ENCODE measurements around the gene TMEM135. TPM values are rescaled to one million over a fixed set of nuclear protein-coding genes. Genes with fewer than 3 reads are reported as not detected.

Gene TMEM135
- total RNA-seq, 1 donor = 35.8 TPM

GRCh38 chr11:87258171-87258833 lies 220.6 kb downstream of the TMEM135 start:
- no peak overlapping the region for H3K4me3 ChIP-seq (ENCODE audit: insufficient read depth, low read length)
- no peak overlapping the region for H3K4me2 ChIP-seq (ENCODE audit: insufficient read depth, low read length)
- H3K79me2 ChIP-seq (ENCODE audit: insufficient read depth, low read length) = no peaks in the 10 kb centered on the region
- no peak for DNase-seq (ENCODE audit: insufficient read length, low spot score, missing footprints)
- TF ChIP-seq CTCF (IDR thresholded peaks at IDR 0.05; ENCODE audit: extremely low read depth, low read depth, low read length) = no peak
- H3K27ac ChIP-seq (ENCODE audit: low read depth, low read length) = no peak overlapping the region
- H3K9me3 ChIP-seq (ENCODE audit: low read depth, low read length) = no peaks in the 10 kb centered on the region
- peaks cover 9% of the 10 kb centered on the region for H3K4me1 ChIP-seq (ENCODE audit: insufficient read depth, low read length)
- no peaks in the 10 kb centered on the region for H3K27me3 ChIP-seq (ENCODE audit: insufficient read depth, low read length)
- H4K20me1 ChIP-seq (ENCODE audit: insufficient read depth, low read length) = no peaks in the 10 kb centered on the region
- H3K36me3 ChIP-seq (ENCODE audit: insufficient read depth, low read length) = no peaks in the 10 kb centered on the region
- H2AFZ ChIP-seq (ENCODE audit: low read length) = no peak overlapping the region

GRCh38 chr11:87259736-87260135 lies 222.0 kb downstream of the TMEM135 start:
- no peaks in the 10 kb centered on the region for H3K27me3 ChIP-seq (ENCODE audit: insufficient read depth, low read length)
- TF ChIP-seq CTCF (IDR thresholded peaks at IDR 0.05; ENCODE audit: extremely low read depth, low read depth, low read length) = no peak
- H3K36me3 ChIP-seq (ENCODE audit: insufficient read depth, low read length) = no peaks in the 10 kb centered on the region
- no peak overlapping the region for H3K4me2 ChIP-seq (ENCODE audit: insufficient read depth, low read length)
- peaks cover 17% of the 10 kb centered on the region for H3K4me1 ChIP-seq (ENCODE audit: insufficient read depth, low read length)
- H3K4me3 ChIP-seq (ENCODE audit: insufficient read depth, low read length) = no peak overlapping the region
- no peaks in the 10 kb centered on the region for H3K9me3 ChIP-seq (ENCODE audit: low read depth, low read length)
- no peaks in the 10 kb centered on the region for H3K79me2 ChIP-seq (ENCODE audit: insufficient read depth, low read length)
- no peak overlapping the region for H3K27ac ChIP-seq (ENCODE audit: low read depth, low read length)
- no peaks in the 10 kb centered on the region for H4K20me1 ChIP-seq (ENCODE audit: insufficient read depth, low read length)
- no peak for DNase-seq (ENCODE audit: insufficient read length, low spot score, missing footprints)
- no peak overlapping the region for H2AFZ ChIP-seq (ENCODE audit: low read length)

- H3K9me3 ChIP-seq (ENCODE audit: low read depth, low read length) = no peaks in the 10 kb centered on the region
- H3K27me3 ChIP-seq (ENCODE audit: insufficient read depth, low read length) = no peaks in the 10 kb centered on the region
- no peak for DNase-seq (ENCODE audit: insufficient read length, low spot score, missing footprints)
- no peaks in the 10 kb centered on the region for H4K20me1 ChIP-seq (ENCODE audit: insufficient read depth, low read length)
- no peak overlapping the region for H3K4me2 ChIP-seq (ENCODE audit: insufficient read depth, low read length)
- TF ChIP-seq CTCF (IDR thresholded peaks at IDR 0.05; ENCODE audit: extremely low read depth, low read depth, low read length) = no peak
- H3K4me3 ChIP-seq (ENCODE audit: insufficient read depth, low read length) = no peak overlapping the region
- no peaks in the 10 kb centered on the region for H3K79me2 ChIP-seq (ENCODE audit: insufficient read depth, low read length)
- H3K4me1 ChIP-seq (ENCODE audit: insufficient read depth, low read length) = peaks cover 28% of the 10 kb centered on the region
- H2AFZ ChIP-seq (ENCODE audit: low read length) = no peak overlapping the region
- no peak overlapping the region for H3K27ac ChIP-seq (ENCODE audit: low read depth, low read length)
- no peaks in the 10 kb centered on the region for H3K36me3 ChIP-seq (ENCODE audit: insufficient read depth, low read length)
Observed at GRCh38 chr11:87260811-87261210, 223.1 kb downstream of the TMEM135 start.

GRCh38 chr11:87263264-87263838 lies 225.6 kb downstream of the TMEM135 start:
- H3K9me3 ChIP-seq (ENCODE audit: low read depth, low read length) = no peaks in the 10 kb centered on the region
- TF ChIP-seq CTCF (IDR thresholded peaks at IDR 0.05; ENCODE audit: extremely low read depth, low read depth, low read length) = no peak
- no peak overlapping the region for H3K4me3 ChIP-seq (ENCODE audit: insufficient read depth, low read length)
- no peaks in the 10 kb centered on the region for H4K20me1 ChIP-seq (ENCODE audit: insufficient read depth, low read length)
- H2AFZ ChIP-seq (ENCODE audit: low read length) = no peak overlapping the region
- no peaks in the 10 kb centered on the region for H3K36me3 ChIP-seq (ENCODE audit: insufficient read depth, low read length)
- peaks cover 34% of the 10 kb centered on the region for H3K4me1 ChIP-seq (ENCODE audit: insufficient read depth, low read length)
- H3K4me2 ChIP-seq (ENCODE audit: insufficient read depth, low read length) = no peak overlapping the region
- H3K27me3 ChIP-seq (ENCODE audit: insufficient read depth, low read length) = no peaks in the 10 kb centered on the region
- no peak for DNase-seq (ENCODE audit: insufficient read length, low spot score, missing footprints)
- no peaks in the 10 kb centered on the region for H3K79me2 ChIP-seq (ENCODE audit: insufficient read depth, low read length)
- H3K27ac ChIP-seq (ENCODE audit: low read depth, low read length) = no peak overlapping the region

Measured in osteoblast (primary cell).